HG03175 (cell line): ENCODE data around the gene ACTR3C.
"Not testable (repeated sequence)": the region's sequence is repeated elsewhere in the genome, so short reads cannot be mapped to it uniquely, and the experiment has no call there.

Experiments used
- ATAC-seq: cut with Tn5 transposase; IDR thresholded peaks from one replicate; pipeline ENCODE4 v1.9.1; 2021; ENCODE audit warnings: mild to moderate bottlenecking, moderate library complexity; ENCODE audit not compliant: unreplicated experiment

Gene ACTR3C

DNA sequence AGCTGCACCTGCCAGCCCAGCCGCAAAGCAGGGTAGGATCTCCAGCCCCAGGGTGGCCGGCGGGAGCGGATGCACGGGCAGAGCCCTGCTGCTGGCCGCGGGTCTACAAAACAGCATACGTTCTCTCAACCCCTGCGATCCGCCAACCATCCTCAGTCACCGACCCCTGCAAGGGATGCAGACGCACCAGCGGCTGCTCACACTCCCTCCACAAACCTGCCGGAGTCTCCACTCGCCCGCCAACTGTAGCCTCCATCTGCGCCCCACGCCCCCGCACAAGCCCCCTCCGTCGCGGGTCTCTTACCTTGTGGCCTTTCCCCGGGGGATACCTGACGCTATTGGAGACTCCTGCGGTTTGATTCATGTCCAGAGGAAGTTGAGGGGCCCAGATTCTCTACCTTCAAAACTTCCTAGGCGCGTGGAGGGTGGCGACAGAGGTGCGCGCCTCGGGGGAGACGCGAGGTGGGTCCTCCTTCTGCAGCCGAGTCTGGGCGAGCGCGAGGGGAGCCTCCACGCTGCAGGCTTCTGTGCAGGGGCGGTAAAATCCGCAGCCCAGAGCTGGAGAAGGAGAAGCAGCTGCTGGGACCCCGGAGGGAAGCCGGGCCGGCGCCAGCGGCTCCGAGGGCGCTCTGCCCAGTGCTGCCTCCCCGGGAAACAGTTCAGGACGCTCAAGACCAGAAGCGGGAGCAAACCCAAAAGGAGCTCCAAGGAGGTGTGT is 103.2 kb downstream of the ACTR3C start:
- ATAC-seq: not testable (repeated sequence)

DNA sequence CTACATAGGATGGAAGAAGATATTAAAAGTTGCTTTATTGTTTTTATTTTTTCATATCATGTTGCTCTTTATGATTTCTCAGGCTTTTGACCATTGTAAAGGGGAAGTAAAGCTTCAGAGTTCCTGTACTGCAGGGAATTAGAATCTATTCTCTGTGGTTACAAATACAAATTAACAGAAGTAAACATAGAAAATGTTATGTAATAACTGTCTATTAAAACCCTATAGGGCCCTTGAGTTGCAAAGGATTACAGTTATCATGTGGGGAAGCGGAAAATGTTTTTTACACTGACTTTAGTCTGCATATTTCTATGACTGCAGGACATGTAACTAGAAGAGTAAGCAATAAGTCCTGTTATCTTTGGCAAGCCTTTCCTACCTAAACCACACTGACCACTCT is 116.5 kb downstream of the ACTR3C start:
- not testable (repeated sequence) for ATAC-seq

GRCh38 chr7:150205866-150206265 is 117.5 kb downstream of the ACTR3C start:
- ATAC-seq: not testable (repeated sequence)

- ATAC-seq: not testable (repeated sequence)
These were observed 118.8 kb downstream of the ACTR3C start for GRCh38 chr7:150204577-150204976.

- ATAC-seq: not testable (repeated sequence)
These were observed 120.5 kb downstream of the ACTR3C start for GRCh38 chr7:150202894-150203293.
